Upper lobe of left lung (tissue), 6 donors: ENCODE measurements around the gene FARP1. TPM values are rescaled to one million over a fixed set of nuclear protein-coding genes. Genes with fewer than 3 reads are reported as not detected.

Source experiments
- ATAC-seq, 2 donors: fragments of 200-7000 bp; cut with Tn5 transposase; one replicate each; pipeline ENCODE4 v1.9.1; 2022; ENCODE audit warnings: mild to moderate bottlenecking in 2 of 2, moderate library complexity in 2 of 2; ENCODE audit not compliant: low FRiP score in 2 of 2
- DNase-seq, 2 donors: peaks; one replicate each; pipeline ENCODE4 v3.0.0-alpha.2; 2019 to 2020
- H3K27ac ChIP-seq, 4 donors: fragments of 200-600 bp; sonication (generic); one replicate each; pipeline ENCODE4 v1.5.1; 2016 to 2019
- H3K27me3 ChIP-seq, 4 donors: fragments of 200-600 bp; sonication (generic); one replicate each; pipeline ENCODE4 v1.5.1; 2017 to 2019
- H3K36me3 ChIP-seq, 4 donors: fragments of 200-600 bp; sonication (generic); one replicate each; pipeline ENCODE4 v1.5.1; 2016 to 2019
- H3K4me1 ChIP-seq, 4 donors: fragments of 200-600 bp; sonication (generic); one replicate each; pipeline ENCODE4 v1.5.1; 2018 to 2019
- H3K4me3 ChIP-seq, 4 donors: fragments of 200-600 bp; sonication (generic); one replicate each; pipeline ENCODE4 v1.5.1; 2017 to 2019; ENCODE audit warnings: mild to moderate bottlenecking in 2 of 4, moderate library complexity in 1 of 4
- H3K9me3 ChIP-seq, 4 donors: fragments of 200-600 bp; sonication (generic); one replicate each; pipeline ENCODE4 v1.5.1; 2018 to 2019
- CTCF ChIP-seq, 6 experiments: fragments of 450-650 bp in 4 of 6; fragments of 200-600 bp in 2 of 6; sonication (generic) in 2 of 6; IDR thresholded peaks; one replicate each; pipeline ENCODE4 v1.5.1; 2016 to 2019; ENCODE audit warnings: antibody characterized with exemption in 6 of 6
- EP300 ChIP-seq, 4 donors: sonication (generic); formaldehyde crosslinking; IDR thresholded peaks; one replicate each; pipeline ENCODE4 v1.5.1; 2017; ENCODE audit warnings: antibody characterized with exemption in 4 of 4, control low read depth in 2 of 4
- POLR2A ChIP-seq, 4 donors: fragments of 450-650 bp; IDR thresholded peaks; one replicate each; pipeline ENCODE4 v1.5.1; 2016 to 2017; ENCODE audit warnings: antibody characterized with exemption in 4 of 4, mild to moderate bottlenecking in 2 of 4
- POLR2AphosphoS5 ChIP-seq, 2 donors: sonication (generic); formaldehyde crosslinking; IDR thresholded peaks; one replicate each; pipeline ENCODE4 v1.5.1; 2017; ENCODE audit warnings: antibody characterized with exemption in 2 of 2
- WGBS, 2 donors: methylation state at CpG; one replicate each; pipeline ENCODE4 v1.1.5; 2017 to 2018; 5-methylcytosine and 5-hydroxymethylcytosine counted together
- total RNA-seq, 6 donors: library from RNA; depleted of rRNA in 4 of 6; stranded (reverse); fragments of >200 nt in 4 of 6; gene quantifications; one replicate each; pipeline versions ENCODE4 v1.1.0 to v1.2.1, GENCODE V29; 2016 to 2021
- donor health status: DM: no; HTN: no; CAD: no; lungs with moderate emphysema.
- donor health status: DM: no; HTN: yes; CAD: no; lungs with severe emphysema.

FARP1 gene
- total RNA-seq, 6 donors from 2014 or later, result 65.7 to 111 (median 91.8) TPM

DNA sequence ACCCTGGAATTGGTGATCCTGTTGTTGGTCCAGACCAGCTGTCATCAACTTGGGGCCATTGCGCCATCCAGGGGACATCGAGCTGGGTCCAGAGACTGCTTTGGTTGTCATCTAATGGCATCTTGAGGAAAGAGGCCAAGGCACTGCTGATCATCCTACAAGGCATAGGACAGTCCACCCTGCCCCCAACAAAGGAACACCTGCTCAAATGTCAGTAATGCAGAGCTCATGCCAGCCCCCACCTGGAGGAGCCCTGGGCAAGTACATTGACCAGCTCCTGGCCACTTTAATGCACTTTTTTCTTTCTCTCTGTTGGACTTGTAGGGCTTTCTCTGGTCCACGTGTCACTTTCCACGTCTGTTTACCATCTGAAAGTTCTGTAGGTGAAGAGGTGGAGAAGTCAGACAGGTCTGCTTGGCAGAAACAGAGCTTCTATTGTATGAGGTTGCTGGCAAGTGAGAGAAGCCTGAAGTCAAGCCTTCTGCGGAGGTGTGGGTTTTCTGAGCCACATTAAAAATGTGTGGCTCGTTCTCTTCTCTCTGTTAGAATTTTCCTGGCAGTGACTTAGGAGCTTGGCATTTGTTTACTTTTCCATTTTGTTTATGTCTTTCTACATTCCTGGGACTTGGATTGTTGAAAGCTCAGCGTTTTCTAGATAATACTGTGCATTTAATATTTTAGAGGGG, 158.2 kb downstream of the FARP1 start:
- DNase-seq, result no peak
- Histone ChIP-seq H3K27ac (peak overlapping the region; percentile 44 to 79 (median 63)), H3K36me3 (no peaks in the 10 kb centered on the region), H3K9me3 (no peaks in the 10 kb centered on the region), H3K4me3 (no peak overlapping the region), H3K4me1 (peaks cover 33 to 48% (median 38%) of the 10 kb centered on the region in 4 donors), H3K27me3 (no peaks in the 10 kb centered on the region)
- WGBS, 2 donors, result 41 to 43% methylated on average over 7 of the region's 7 CpGs
- TF ChIP-seq CTCF (IDR thresholded peaks at IDR 0.05) (no peak), POLR2AphosphoS5 (IDR thresholded peaks at IDR 0.05) (no peak), POLR2A (IDR thresholded peaks at IDR 0.05) (no peak), EP300 (IDR thresholded peaks at IDR 0.05) (no peak)
- ATAC-seq, result no peak

DNA sequence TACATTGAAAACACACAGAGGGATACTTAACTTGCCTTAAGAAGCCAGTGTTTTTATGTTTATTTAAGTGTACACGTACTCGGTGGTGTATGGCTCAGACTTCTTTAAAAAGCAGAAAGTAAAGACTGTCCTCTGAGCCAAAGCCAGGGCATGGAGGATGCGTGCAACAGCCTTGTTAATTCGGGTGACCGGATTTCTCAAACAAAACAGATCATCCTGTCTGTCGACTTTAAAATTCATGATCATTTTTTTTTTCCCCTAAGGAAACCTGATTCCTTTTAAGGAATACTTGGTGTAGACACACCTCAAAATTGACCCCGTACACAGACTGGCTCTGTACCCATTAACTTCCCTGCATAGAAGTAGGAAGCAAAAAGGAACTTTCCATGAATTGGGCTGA, 158.8 kb downstream of the FARP1 start:
- ATAC-seq, result no peak
- Histone ChIP-seq H3K9me3 (no peaks in the 10 kb centered on the region), H3K4me3 (no peak overlapping the region), H3K27ac (peak overlapping the region; percentile 44 to 79 (median 63)), H3K27me3 (no peaks in the 10 kb centered on the region), H3K36me3 (no peaks in the 10 kb centered on the region), H3K4me1 (peaks cover 33 to 48% (median 38%) of the 10 kb centered on the region in 4 donors)
- TF ChIP-seq EP300 (IDR thresholded peaks at IDR 0.05) (no peak), POLR2AphosphoS5 (IDR thresholded peaks at IDR 0.05) (no peak), CTCF (IDR thresholded peaks at IDR 0.05) (no peak), POLR2A (IDR thresholded peaks at IDR 0.05) (no peak)
- 31 to 46% methylated on average over 7 of the region's 7 CpGs for WGBS, 2 donors
- DNase-seq, result no peak

DNA sequence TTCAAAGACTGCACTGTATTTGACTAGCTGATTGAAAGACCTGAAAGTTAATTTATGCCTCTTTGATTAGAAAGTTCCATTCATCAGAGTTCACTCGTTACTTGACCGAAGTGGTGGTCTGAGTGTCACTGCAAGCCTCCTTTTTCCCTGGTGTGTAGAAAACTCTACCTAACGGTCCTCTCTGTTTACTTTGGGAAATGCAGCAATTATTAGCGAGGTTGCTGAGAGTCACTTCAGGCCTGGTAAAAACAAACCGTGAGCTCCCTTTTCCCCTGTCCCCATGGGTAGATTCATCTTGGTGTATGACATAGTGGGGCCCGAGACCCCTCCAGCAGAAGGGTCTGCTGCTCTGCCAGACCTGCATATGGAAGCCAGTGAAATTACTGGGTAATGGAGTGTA, 161.0 kb downstream of the FARP1 start:
- TF ChIP-seq POLR2A (IDR thresholded peaks at IDR 0.05) (no peak), CTCF (IDR thresholded peaks at IDR 0.05) (no peak), EP300 (IDR thresholded peaks at IDR 0.05) (no peak), POLR2AphosphoS5 (IDR thresholded peaks at IDR 0.05) (no peak)
- H3K9me3 ChIP-seq, result no peaks in the 10 kb centered on the region
- no peak for ATAC-seq
- no peak overlapping the region for H3K27ac ChIP-seq
- peaks cover 41 to 56% (median 51%) of the 10 kb centered on the region in 4 donors for H3K4me1 ChIP-seq
- no peaks in the 10 kb centered on the region for H3K27me3 ChIP-seq
- no peaks in the 10 kb centered on the region for H3K36me3 ChIP-seq
- no peak overlapping the region for H3K4me3 ChIP-seq
- DNase-seq, result no peak
- WGBS, 2 donors, result 70 to 75% methylated on average over 6 of the region's 6 CpGs

DNA sequence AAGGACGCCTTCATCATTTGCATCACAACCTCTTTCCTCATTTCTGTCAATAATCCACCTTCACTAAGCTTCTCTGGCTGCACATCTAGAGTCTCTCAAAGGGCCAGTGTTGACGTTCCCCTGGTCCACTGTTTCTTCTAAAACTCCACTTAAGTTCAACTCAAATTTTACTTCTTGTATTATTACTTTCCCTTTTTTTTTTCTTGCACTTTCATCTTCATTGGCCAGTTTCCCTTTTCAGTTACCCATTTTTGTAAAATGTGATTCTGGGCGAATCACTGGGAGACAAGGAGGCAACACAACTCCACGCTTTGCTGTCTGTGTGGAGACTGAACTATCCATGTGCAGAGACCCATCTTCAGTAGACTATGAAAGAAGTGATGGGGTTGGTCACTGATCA, 162.8 kb downstream of the FARP1 start:
- 66 to 67% methylated on average over 4 of the region's 4 CpGs for WGBS, 2 donors
- TF ChIP-seq CTCF (IDR thresholded peaks at IDR 0.05), result no peak
- TF ChIP-seq EP300 (IDR thresholded peaks at IDR 0.05), result no peak
- no peak for TF ChIP-seq POLR2A (IDR thresholded peaks at IDR 0.05)
- TF ChIP-seq POLR2AphosphoS5 (IDR thresholded peaks at IDR 0.05), result no peak
- no peak for ATAC-seq

More for the DNA sequence above, 162.8 kb downstream of the FARP1 start:
- Histone ChIP-seq H3K4me1 (peaks cover 24 to 42% (median 37%) of the 10 kb centered on the region in 4 donors), H3K4me3 (no peak overlapping the region), H3K27me3 (no peaks in the 10 kb centered on the region), H3K9me3 (no peaks in the 10 kb centered on the region), H3K36me3 (no peaks in the 10 kb centered on the region), H3K27ac (no peak overlapping the region)
- no peak for DNase-seq
